ENCODE measurements around the gene GTPBP4.

- no peak for TF ChIP-seq CTCF (conservative IDR thresholded peaks at IDR 0.05 in 1 of 2, IDR thresholded peaks at IDR 0.05 in 1 of 2; ENCODE audit: low read depth in 1 of 2, low read length in 2 of 2)
- TF ChIP-seq EZH2 (IDR thresholded peaks at IDR 0.05; ENCODE audit: low read length, missing control alignments) = no peak
Measured at GRCh38 chr10:1050145-1050544, 61.9 kb downstream of the GTPBP4 start.
